Skeletal muscle satellite cell (primary cell): ENCODE measurements around the gene HTT. TPM values are rescaled to one million over a fixed set of nuclear protein-coding genes. Genes with fewer than 3 reads are reported as not detected.

Experiments
- H3K27me3 ChIP-seq: 2 replicates; pipeline ENCODE4 v1.7.0; 2013; ENCODE audit warnings: low read length; ENCODE audit not compliant: control insufficient read depth, insufficient read depth
- H3K36me3 ChIP-seq: 2 replicates; pipeline ENCODE4 v1.7.0; 2013; ENCODE audit warnings: mild to moderate bottlenecking, control low read depth, low read length; ENCODE audit not compliant: insufficient read depth
- H3K4me1 ChIP-seq: 2 replicates; pipeline ENCODE4 v1.7.0; 2013; ENCODE audit warnings: low read length; ENCODE audit not compliant: control insufficient read depth, insufficient read depth
- H3K4me2 ChIP-seq: 2 replicates; pipeline ENCODE4 v1.7.0; 2013; ENCODE audit warnings: mild to moderate bottlenecking, low read length
- H3K4me3 ChIP-seq: 2 replicates; pipeline ENCODE4 v1.7.0; 2013; ENCODE audit warnings: low read length
- H3K9ac ChIP-seq: 2 replicates; pipeline ENCODE4 v1.7.0; 2013; ENCODE audit warnings: mild to moderate bottlenecking, low read depth, low read length, moderate library complexity
- H3K9me3 ChIP-seq: replicated peaks from 2 replicates; pipeline ENCODE4 v1.7.0; 2013; ENCODE audit warnings: mild to moderate bottlenecking, control low read depth, low read length
- small RNA-seq: library from RNA; depleted of rRNA; stranded (forward); fragments of <200 nt; gene quantifications from one replicate; pipeline ENCODE3, GENCODE V24; 2012

HTT gene

GRCh38 chr4:3287972-3288570, 213.6 kb downstream of the HTT start:
- Histone ChIP-seq H3K9me3 (no peaks in the 10 kb centered on the region), H3K4me2 (no peak overlapping the region), H3K36me3 (no peaks in the 10 kb centered on the region), H3K4me1 (peaks cover 7% of the 10 kb centered on the region), H3K27me3 (peaks cover 33% of the 10 kb centered on the region), H3K9ac (no peak overlapping the region), H3K4me3 (no peak overlapping the region)

GRCh38 chr4:3288571-3289094, 214.2 kb downstream of the HTT start:
- Histone ChIP-seq H3K27me3 (peaks cover 29% of the 10 kb centered on the region), H3K9ac (no peak overlapping the region), H3K36me3 (no peaks in the 10 kb centered on the region), H3K4me2 (no peak overlapping the region), H3K9me3 (no peaks in the 10 kb centered on the region), H3K4me1 (peaks cover 9% of the 10 kb centered on the region), H3K4me3 (no peak overlapping the region)

GRCh38 chr4:3290476-3290875, 216.0 kb downstream of the HTT start:
- H3K9ac ChIP-seq, result no peak overlapping the region
- peaks cover 20% of the 10 kb centered on the region for H3K4me1 ChIP-seq
- no peak overlapping the region for H3K4me3 ChIP-seq
- H3K27me3 ChIP-seq, result peaks cover 18% of the 10 kb centered on the region
- H3K4me2 ChIP-seq, result no peak overlapping the region
- H3K36me3 ChIP-seq, result no peaks in the 10 kb centered on the region
- no peaks in the 10 kb centered on the region for H3K9me3 ChIP-seq

- Histone ChIP-seq H3K36me3 (no peaks in the 10 kb centered on the region), H3K27me3 (peaks cover 18% of the 10 kb centered on the region), H3K4me3 (no peak overlapping the region), H3K4me2 (no peak overlapping the region), H3K9me3 (no peaks in the 10 kb centered on the region), H3K4me1 (peaks cover 20% of the 10 kb centered on the region), H3K9ac (no peak overlapping the region)
Observed at GRCh38 chr4:3290889-3291321, 216.4 kb downstream of the HTT start.

- no peaks in the 10 kb centered on the region for H3K9me3 ChIP-seq
- peaks cover 20% of the 10 kb centered on the region for H3K4me1 ChIP-seq
- peak overlapping the region; percentile 99 for H3K4me2 ChIP-seq
- H3K36me3 ChIP-seq, result no peaks in the 10 kb centered on the region
- H3K27me3 ChIP-seq, result peaks cover 12% of the 10 kb centered on the region
- H3K9ac ChIP-seq, result peak overlapping the region; percentile 87
- peak overlapping the region; percentile 99 for H3K4me3 ChIP-seq
Observed at GRCh38 chr4:3291411-3291968, 217.0 kb downstream of the HTT start.

GRCh38 chr4:3291969-3292570, 217.6 kb downstream of the HTT start:
- H3K9ac ChIP-seq, result peak overlapping the region; percentile 87
- peak overlapping the region; percentile 99 for H3K4me2 ChIP-seq
- H3K4me3 ChIP-seq, result peak overlapping the region; percentile 99
- H3K4me1 ChIP-seq, result peaks cover 20% of the 10 kb centered on the region
- no peaks in the 10 kb centered on the region for H3K9me3 ChIP-seq
- peaks cover 6% of the 10 kb centered on the region for H3K27me3 ChIP-seq
- no peaks in the 10 kb centered on the region for H3K36me3 ChIP-seq

GRCh38 chr4:3292571-3293400, 218.3 kb downstream of the HTT start, which contains the start of gene RGS12:
Gene RGS12 (plus strand): TSS chr4:3293021. CDS start chr4:3316171, 23,150 bp downstream.
- Histone ChIP-seq H3K4me3 (peak within 1 kb of the TSS; percentile 99), H3K4me2 (peak within 1 kb of the TSS; percentile 99), H3K9ac (peak within 1 kb of the TSS; percentile 91), H3K36me3 (no peaks in the 10 kb centered on the region), H3K27me3 (no peaks in the 10 kb centered on the region), H3K4me1 (peaks cover 20% of the 10 kb centered on the region), H3K9me3 (no peaks in the 10 kb centered on the region)

Small RNA genes within 50 kb of the gene (small RNA-seq; reads per million reads assigned to genes)
- gene RF02134 (not detected), gene RF02135 (not detected), gene RNU6-204P (2.0 reads per million, percentile 66 among the genes with 10 or more reads in this experiment)
